ENCODE data around the gene BMPER.
A peak's percentile ranks its signal among the peaks of the same experiment; 100 is the strongest.

Gene BMPER

DNA sequence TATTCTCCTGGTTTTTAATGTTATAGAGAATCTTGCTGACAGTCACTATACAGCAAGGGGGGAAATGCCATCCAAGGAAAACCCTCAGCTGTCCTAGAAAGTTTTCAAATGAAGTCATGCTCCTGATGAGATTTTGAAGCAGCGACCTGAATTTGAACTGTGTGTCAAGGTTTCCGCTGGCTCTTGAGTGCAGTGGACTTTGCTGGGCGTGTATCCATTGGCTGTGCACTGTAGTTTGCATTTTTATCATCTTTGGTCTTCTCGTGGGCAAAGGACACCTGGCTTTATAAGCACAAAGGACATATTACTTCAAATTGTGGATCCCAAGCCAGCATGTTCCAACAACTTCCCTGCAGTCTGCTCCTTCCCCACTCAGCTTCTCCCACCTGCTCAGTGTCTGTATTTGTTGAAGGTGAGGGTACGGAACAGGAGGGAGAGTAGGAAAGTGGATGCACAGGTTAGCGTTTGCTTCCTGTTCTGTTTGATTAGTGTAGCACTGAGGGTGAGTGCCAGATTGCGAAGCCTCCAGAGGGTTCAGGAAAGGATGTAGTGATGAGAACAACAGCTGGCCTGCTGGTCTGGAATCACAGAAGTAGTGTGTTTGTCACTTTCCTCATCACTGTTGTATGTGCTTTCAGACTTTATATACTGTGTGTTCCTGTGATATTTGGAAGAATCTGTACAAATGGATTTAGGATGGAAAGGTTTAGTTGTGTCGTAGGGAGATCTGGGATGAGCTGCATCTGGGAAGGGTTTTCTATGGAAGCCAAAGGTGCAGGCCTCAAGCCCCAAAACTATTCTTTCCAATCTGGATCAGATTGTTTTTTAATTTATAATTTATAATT lies 204.8 kb downstream of the BMPER start:
- DNase-seq: no peak
- in situ Hi-C loops (cut with MboI; ENCODE audit: low pct_unique_long_range_greater_than_20kb, low sequenced_read_pairs): no loop called here

DNA sequence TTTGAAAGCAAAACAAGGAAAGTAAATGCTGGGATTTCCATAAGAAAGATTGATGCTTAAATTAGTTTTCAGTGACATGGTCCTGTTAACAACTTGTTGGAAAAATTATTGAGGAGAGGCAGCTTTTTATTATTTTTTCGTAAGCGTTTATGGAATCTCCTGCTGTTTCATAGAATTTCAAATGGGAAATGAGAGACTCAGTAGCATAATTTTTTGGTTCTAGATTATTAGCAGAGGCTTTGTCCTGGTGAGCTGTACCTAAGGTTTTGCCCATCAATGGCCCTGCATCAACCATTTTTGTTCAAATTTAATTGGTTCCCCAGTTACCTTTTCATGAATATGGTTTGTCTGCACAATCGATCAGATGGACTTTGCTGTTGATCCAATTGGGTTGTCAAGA lies 205.7 kb downstream of the BMPER start:
- DNase-seq: no peak
- in situ Hi-C loops (cut with MboI; ENCODE audit: low pct_unique_long_range_greater_than_20kb, low sequenced_read_pairs): no loop called here

DNA sequence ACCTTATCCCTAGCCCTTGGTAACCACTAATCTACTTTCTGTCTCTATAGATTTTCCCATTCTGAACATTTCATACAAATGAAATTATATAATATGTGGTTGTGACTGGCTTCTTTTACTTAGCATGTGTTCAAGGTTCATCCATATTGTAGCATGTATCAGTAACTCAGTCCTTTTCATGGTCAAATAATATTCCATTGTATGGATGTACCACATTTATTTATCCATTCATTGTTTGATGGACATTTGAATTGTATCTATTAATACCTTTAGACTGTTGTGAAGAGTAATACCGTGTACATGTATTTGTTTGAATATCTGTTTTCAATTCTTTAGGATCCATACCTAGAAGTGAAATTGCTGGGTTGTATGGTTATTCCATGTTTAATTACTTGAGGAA lies 210.2 kb downstream of the BMPER start:
- DNase-seq: no peak
- in situ Hi-C loops (cut with MboI; ENCODE audit: low pct_unique_long_range_greater_than_20kb, low sequenced_read_pairs): no loop called here

DNA sequence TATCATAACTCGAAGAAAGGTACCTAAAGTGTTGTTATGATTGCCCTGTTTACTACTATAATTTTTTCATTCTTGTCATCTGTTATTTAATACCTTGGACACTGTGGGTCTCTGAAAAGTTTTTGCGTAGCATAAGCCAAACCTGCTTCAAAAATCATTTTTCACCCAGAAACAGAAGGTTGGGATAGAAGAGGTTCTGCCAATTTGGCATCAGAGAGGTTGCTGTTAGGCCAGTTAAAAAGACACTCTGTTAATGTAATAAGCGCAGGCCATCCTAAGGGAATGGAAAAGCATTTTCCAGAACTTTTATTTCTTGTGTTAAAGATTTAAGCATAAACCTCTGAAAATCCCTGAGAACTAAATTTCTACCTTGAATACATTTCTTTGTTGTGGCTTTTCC lies 212.2 kb downstream of the BMPER start:
- DNase-seq: no peak

DNA sequence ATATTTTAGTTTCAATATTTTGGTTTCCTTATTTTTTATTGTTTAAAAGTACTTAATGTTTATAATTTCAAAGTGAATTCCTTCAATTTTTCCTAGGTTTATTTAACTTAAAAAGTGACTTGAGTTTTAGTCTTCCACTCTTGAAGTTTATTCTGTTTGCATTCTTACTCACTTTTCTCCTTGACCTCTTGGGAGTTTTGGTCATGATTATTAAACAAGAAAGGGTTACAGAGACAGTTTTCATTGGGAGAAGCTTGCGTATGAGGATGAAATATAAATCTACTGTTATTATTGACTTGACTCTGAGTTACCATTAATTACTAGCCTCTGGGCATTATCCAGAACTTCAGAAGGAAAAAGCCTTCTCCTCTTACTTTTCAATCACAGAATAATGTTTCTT lies 216.0 kb downstream of the BMPER start:
- DNase-seq: no peak
- in situ Hi-C loops (cut with MboI; ENCODE audit: low pct_unique_long_range_greater_than_20kb, low sequenced_read_pairs): no loop called here

More for the DNA sequence above, 212.2 kb downstream of the BMPER start:
- in situ Hi-C loops (cut with MboI; ENCODE audit: low pct_unique_long_range_greater_than_20kb, low sequenced_read_pairs): no loop called here

DNA sequence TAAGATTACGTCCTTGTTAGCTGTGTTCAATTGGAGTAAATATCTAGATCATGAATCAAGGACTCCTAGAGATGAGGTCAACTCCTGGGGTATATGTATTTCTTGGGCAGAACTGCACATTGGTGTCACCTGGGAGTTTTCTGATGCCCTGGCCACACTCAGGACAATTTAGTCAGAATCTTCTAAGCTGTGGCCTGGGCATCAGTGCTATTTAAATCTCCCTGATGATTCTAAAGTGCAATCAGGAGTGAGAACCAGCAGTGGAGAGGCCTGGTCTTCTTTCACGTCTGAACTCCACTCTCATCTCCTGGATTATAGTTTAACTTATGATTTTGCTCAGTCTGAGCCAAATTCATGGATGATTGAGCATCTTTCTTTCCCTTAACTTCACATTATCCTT lies 218.0 kb downstream of the BMPER start:
- in situ Hi-C loops (cut with MboI; ENCODE audit: low pct_unique_long_range_greater_than_20kb, low sequenced_read_pairs): no loop called here
- no peak for DNase-seq

DNA sequence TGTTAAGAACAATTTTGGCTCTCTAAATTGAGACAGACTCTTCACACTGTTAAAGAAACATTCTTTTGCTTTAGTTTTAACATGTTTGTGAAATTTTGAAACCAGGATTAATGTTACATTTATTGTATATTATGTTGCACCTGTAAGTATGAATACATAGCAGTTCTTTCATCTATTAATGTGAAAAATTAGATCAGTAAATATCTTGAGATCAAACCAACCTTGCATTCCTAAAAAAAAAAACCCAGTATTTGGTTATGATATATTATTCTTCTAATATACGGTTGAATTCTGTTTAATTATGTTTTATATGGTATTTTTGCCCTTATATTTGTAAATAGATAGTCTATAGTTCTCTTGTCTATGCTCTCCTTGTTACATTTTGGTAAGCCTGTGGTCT lies 219.4 kb downstream of the BMPER start:
- no peak for DNase-seq
- in situ Hi-C loops (cut with MboI; ENCODE audit: low pct_unique_long_range_greater_than_20kb, low sequenced_read_pairs): no loop called here

DNA sequence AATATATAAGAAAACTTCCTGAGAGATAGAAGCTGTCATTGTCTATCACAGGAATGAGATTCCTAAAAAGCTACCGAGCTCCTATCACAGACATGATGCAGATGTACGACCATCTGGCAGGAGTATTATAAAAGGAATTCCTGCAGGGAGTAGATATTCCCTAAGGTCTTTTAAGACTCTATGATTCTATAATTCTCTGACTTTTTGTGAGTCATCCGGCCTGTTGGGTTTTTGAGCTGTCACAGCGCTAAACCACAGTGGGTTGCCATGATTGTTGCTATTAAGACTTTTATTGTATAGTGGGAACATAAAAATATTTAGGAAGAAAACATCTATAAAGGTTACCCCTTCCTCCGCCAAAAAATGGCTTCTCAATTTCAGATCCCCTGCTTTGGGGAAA lies 223.4 kb downstream of the BMPER start:
- in situ Hi-C loops (cut with MboI; ENCODE audit: low pct_unique_long_range_greater_than_20kb, low sequenced_read_pairs): no loop called here
- no peak for DNase-seq

DNA sequence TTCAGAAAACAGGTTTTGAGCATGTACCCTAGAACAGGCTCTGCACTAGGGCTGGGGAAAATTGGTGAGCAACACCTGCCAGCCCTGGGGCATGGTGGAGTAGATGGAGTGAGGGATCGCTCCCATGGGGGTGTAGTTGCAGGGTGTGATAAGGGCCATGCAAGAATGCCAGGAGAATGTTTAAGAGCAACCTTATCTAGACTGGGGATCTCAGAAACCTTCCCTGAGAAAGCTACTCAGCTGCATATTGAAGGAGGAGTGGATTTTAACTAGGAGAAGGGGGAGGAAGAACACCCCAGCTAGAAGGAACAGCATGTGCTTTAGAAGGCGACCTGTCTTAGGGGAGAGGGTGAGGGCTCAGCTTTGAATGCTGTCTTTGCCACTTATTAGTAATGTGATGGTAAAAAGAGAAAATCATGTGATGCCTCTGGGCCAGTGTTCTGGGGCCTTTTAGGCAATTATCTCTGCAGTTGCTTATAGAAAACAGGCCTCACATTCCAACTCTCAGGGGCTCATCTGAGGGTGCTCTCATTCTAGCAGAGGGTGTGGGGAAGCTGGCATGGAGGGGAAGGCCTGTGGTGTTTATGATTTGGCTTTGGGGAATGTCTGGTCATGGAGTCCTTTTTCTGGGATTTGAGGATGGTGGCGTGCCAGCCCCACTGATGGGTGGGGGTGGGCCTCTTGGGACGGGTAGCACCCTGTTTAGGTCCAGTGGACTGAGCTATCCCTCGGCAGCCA lies 225.4 kb downstream of the BMPER start:
- in situ Hi-C loops (cut with MboI; ENCODE audit: low pct_unique_long_range_greater_than_20kb, low sequenced_read_pairs): no loop called here
- no peak for DNase-seq

DNA sequence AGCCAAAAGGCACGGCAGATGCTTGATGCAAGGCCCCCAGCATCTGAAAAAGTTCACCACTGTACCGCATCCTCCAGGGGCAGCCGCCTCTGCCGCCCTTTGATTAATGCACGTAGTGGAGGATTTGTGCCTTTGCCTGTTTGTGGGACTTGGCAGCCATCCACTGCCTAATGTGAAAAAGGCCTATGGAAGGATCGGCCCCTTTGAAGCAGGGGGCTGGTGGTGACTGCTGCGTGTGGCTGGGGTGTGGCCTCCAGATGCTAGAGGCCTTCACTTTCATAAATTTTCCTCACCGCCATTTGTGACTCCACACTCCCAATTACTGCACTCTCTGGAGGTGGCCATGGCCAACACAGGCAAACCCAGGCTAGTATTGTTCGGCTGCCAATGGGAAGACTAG lies 226.0 kb downstream of the BMPER start:
- in situ Hi-C loops (cut with MboI; ENCODE audit: low pct_unique_long_range_greater_than_20kb, low sequenced_read_pairs): no loop called here
- DNase-seq: no peak

DNA sequence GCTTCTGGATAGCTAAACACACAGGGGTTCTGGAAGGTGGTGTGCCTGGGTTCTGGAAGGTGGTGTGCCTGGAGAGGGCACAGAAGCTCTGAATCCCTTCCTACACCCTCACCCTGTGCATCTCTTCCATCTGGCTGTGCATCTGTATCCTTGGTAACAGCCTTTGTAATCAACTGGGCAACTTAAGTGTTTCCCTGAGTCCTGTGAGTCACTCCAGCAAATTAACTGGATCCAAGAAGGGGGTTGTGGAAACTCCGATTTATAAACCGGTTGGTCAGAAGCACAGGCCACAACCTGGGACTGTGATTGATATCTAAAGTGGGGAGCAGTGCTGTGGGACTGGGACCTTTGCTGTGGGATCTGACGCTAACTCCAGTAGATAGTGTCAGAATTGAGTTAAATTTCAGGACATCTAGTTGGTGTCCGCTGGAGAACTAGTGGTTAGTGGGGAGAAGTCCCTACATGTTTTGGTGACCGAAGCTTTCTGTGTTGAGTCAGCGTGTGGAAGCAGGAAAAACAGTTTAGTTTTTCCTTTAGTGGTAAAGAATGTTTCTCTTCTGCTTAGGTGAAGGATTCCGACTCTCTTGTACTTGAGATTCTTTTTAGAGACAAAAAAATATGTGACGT lies 228.1 kb downstream of the BMPER start:
- in situ Hi-C loops (cut with MboI; ENCODE audit: low pct_unique_long_range_greater_than_20kb, low sequenced_read_pairs): no loop called here
- no peak for DNase-seq

DNA sequence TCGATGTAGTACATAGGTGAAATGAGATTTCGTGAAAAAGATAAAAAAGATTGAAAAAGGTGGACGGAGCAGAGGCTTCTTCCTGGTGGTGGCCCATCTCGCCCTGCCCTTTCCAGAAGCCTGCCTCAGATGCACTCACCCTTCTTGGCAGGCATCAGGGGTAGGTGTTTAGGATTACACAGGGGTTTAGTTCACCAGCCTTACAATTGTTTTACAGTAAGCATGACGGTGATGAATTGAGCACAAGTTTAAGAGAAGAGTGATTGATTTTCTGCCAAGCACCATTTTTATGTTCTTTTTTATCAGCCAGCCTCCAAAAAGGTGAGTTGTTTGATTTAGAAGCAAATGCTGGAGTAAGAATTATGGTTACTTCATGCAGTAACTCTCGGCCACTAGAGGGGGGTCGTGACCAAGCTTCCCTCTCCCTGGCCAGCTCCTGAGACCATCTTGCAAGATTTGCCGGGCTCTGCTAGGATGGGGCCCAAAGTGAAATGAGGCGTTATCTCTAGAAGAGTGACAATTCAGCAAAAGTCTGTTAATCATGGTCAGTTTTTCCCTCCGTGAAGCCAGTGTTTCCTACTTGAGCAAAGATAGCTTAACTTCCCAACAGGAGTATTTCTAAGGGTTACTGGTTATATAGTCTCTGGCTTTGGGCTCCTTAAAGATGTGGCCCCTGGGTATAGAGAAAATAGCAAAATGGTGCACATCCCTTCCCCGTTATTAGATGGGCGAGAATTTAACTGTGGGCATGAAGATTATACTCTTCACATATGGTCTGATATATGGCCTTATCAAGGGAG lies 228.8 kb downstream of the BMPER start:
- peak; percentile 45 for DNase-seq
- in situ Hi-C loops (cut with MboI; ENCODE audit: low pct_unique_long_range_greater_than_20kb, low sequenced_read_pairs): no loop called here

DNA sequence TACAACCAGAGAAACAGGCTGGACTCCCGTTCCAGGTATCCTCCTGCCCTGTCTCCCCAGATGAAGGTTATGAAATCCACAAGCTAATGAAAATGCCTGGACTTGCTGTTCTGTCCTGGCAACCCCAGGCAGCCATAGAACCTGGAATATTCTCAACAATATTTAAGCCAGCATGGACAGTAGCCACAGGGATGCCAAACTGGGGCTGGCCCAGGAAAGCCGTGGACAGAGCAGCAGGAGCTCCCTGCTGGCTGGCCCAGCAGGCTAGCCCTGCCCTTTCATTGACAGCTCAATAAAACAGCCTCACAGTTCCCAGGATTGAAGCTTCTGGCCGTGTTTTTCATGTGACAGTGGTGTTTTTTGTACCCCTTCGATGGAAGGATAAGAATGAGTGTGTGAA lies 230.6 kb downstream of the BMPER start:
- in situ Hi-C loops (cut with MboI; ENCODE audit: low pct_unique_long_range_greater_than_20kb, low sequenced_read_pairs): no loop called here
- no peak for DNase-seq

DNA sequence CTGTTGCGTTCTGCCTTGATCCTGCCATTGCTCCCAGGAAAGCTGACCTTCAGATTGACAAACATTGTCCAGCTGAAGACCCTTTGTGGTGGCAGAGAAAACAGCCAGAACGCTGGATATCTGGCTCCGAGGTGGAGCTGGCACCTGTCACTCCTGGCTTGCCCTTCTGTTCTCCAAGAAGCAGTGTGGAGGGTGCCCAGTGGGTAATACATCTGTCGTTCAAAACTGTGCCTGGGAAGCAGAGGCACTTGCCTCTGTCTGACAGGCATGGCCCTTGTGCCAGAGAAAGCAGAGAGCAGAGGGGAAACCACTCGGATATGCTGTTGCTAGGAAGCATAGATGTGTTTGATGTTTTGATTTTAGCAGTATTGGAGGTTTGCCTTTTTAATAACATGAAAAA lies 231.4 kb downstream of the BMPER start:
- no peak for DNase-seq
- in situ Hi-C loops (cut with MboI; ENCODE audit: low pct_unique_long_range_greater_than_20kb, low sequenced_read_pairs): no loop called here

DNA sequence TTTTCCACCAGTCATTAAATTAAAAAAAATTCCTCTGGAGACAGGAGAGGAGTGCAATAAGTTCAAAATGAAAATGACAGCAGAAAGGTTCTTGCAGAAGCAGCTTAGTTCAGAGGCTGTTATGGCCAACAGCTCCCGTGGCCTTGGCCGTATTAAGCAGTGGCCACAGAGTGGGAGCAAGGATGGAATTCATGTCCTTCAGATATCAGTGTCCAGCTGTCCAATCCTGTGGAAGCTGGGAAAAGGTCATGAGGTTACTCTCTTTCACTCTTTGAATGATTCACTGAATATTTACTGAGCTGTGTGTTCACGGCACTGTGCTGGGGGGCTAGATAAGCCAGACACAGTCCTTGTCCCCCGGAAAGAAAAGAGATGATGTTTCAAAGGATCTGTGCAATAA lies 231.8 kb downstream of the BMPER start:
- in situ Hi-C loops (cut with MboI; ENCODE audit: low pct_unique_long_range_greater_than_20kb, low sequenced_read_pairs): no loop called here
- no peak for DNase-seq

DNA sequence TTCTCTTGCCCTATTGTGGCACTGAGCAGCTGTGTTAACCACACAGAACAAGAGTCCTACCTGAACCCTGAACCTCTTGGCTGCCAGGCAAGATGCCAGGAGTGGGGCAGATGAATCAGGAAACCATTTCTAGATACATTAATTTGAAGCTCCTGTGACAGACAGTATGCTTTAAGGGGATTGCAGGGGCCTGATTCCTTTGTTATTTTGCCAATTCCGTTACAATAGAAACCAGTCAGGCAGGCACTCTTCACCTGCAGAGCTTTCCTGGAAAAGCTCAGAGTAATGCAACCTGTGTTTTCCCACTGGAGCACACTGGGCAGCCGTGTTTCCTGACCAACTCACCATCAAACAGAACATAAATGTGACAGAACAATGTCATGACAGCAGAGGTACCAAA lies 233.1 kb downstream of the BMPER start:
- in situ Hi-C loops (cut with MboI; ENCODE audit: low pct_unique_long_range_greater_than_20kb, low sequenced_read_pairs): no loop called here
- no peak for DNase-seq

DNA sequence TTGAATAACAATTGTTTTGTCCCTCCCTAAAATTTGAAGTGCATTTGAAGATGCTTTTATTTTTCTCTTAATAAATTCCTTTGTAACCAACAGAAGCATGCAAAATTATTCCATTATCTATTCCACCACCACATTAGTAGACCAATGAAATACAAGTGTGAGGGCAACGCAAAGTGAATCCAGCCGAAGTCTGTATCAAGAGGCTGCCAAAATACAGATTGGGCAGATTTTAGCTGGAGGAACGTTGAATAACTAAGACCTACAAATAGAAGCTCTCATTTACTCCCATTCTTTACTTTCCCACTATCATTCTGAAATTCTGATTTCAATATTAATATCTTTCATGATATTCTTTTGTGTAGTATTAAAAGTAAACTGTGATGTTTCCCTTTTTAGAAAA lies 233.7 kb downstream of the BMPER start:
- in situ Hi-C loops (cut with MboI; ENCODE audit: low pct_unique_long_range_greater_than_20kb, low sequenced_read_pairs): no loop called here
- no peak for DNase-seq

DNA sequence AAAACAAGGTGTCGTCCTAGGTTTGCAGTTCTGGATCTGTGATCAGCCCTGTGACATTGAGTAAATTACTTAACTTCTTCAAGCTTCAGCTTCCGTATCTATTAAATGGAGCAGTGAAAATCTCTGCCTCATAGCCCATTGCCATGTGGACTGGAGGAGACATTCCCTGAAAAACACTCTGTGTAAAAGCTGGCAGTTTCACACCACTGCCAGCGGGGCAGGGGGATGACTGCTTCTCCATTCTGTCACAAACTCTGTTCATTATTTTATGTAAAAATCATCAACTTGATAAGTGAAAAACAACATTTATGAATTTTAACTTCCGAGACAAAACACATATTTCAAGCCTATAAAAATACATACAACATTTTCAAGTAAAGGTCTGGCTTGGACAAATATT lies 234.7 kb downstream of the BMPER start:
- in situ Hi-C loops (cut with MboI; ENCODE audit: low pct_unique_long_range_greater_than_20kb, low sequenced_read_pairs): no loop called here

DNA sequence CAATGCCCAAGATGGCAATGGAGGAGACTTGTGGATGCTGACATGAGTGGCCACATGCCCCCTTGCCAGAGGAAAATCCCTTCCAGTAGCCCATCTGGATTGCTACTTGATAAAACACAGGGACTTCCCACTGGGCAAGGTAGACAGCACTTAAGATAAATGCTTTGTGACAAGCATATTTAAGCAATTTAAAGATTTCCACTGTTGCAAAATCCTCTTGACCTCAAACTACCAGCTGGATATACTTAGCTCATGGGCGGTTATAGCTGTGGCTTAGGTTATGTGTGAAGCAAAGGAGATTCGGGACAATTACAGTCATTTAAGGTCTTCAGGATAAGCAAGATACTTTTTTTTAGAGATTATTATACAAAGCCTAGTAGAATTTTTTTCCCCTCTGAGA lies 238.1 kb downstream of the BMPER start:
- in situ Hi-C loops (cut with MboI; ENCODE audit: low pct_unique_long_range_greater_than_20kb, low sequenced_read_pairs): no loop called here
- DNase-seq: no peak

More for the DNA sequence above, 234.7 kb downstream of the BMPER start:
- no peak for DNase-seq

DNA sequence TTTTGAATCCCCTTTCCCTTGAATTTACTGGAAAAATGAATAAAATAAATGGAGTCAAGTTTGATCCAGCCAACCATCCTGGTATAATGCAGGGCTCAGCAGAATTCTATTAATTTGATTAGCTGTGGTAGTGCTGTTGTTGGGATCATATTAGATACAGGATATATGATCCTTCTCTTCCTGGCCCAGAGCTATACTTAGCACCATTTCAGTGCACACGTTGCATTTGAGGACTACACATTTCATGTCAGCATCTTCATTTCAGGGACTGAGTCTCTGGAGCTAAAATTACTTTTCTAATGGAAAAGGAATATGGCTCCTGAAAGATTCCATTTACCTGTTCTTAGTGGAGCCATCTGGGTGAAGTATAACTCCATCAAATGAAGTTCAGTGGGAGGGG lies 240.3 kb downstream of the BMPER start:
- no peak for DNase-seq
- in situ Hi-C loops (cut with MboI; ENCODE audit: low pct_unique_long_range_greater_than_20kb, low sequenced_read_pairs): no loop called here
